Panc1 (cell line): ENCODE measurements around the gene TFF3. TPM values are rescaled to one million over a fixed set of nuclear protein-coding genes. Genes with fewer than 3 reads are reported as not detected.

Experiments used
- ATAC-seq: fragments of 200-7000 bp; cut with Tn5 transposase; 2 replicates; pipeline ENCODE4 v1.9.1; 2020; ENCODE audit warnings: mild to moderate bottlenecking, moderate library complexity
- BruUV-seq: library from RNA; stranded (reverse); fragments of 400-500 nt; replicated peaks from 2 replicates; lab custom pipeline; 2021; lab: Mats Ljungman, UMichigan
- CTCF ChIA-PET: fragments of 300-600 bp; sonication (Branson Sonifier 250); formaldehyde crosslinking; loops from one replicate; lab custom pipeline; 2022; ENCODE audit warnings: antibody characterized with exemption; lab: Charles Lee
- POLR2A ChIA-PET: fragments of 300-600 bp; sonication (Branson Sonifier 250); formaldehyde crosslinking; loops from one replicate; lab custom pipeline; 2022; ENCODE audit warnings: antibody characterized with exemption; lab: Charles Lee
- DNase-seq: peaks from one replicate; pipeline ENCODE4 v3.0.0-alpha.2; 2010; ENCODE audit warnings: low read depth, low spot score
- H3K27ac ChIP-seq: 2 replicates; pipeline ENCODE4 v1.5.1; 2011; ENCODE audit warnings: mild to moderate bottlenecking, low read length, inconsistent platforms
- H3K27me3 ChIP-seq: fragments of 200-500 bp; sonication (Bioruptor generic); 2 replicates; pipeline ENCODE4 v1.6.0; 2014; ENCODE audit warnings: low read length, inconsistent platforms; ENCODE audit not compliant: control insufficient read depth, insufficient read depth
- H3K36me3 ChIP-seq: fragments of 200-500 bp; sonication (Bioruptor generic); 2 replicates; pipeline ENCODE4 v1.5.1; 2014; ENCODE audit warnings: inconsistent platforms, mild to moderate bottlenecking, low read length, moderate library complexity; ENCODE audit not compliant: control insufficient read depth, insufficient read depth
- H3K4me1 ChIP-seq: 2 replicates; pipeline ENCODE4 v1.5.1; 2011; ENCODE audit warnings: inconsistent platforms, mild to moderate bottlenecking, low read length, moderate library complexity; ENCODE audit not compliant: control insufficient read depth, insufficient read depth
- H3K4me3 ChIP-seq, 2 experiments: 2 replicates each; pipeline ENCODE4 v1.5.1; 2011 to 2012; ENCODE audit warnings: low read depth in 2 of 2, low read length in 2 of 2, mild to moderate bottlenecking in 2 of 2, inconsistent platforms in 1 of 2, moderate library complexity in 1 of 2
- H3K9me3 ChIP-seq: fragments of 200-500 bp; sonication (Bioruptor generic); 2 replicates; pipeline ENCODE4 v1.5.1; 2014; ENCODE audit warnings: low read depth, mild to moderate bottlenecking, inconsistent platforms, low read length, moderate library complexity; ENCODE audit not compliant: control insufficient read depth, insufficient read depth
- CTCF ChIP-seq: fragments of 450-650 bp; IDR thresholded peaks from 2 replicates; pipeline ENCODE4 v1.5.1; 2017; ENCODE audit warnings: mild to moderate bottlenecking
- POLR2AphosphoS5 ChIP-seq: IDR thresholded peaks from 2 replicates; pipeline ENCODE4 v1.6.1; 2012; ENCODE audit warnings: mild to moderate bottlenecking, low read depth, low read length, moderate library complexity
- REST ChIP-seq, 2 experiments: IDR thresholded peaks; 2 replicates each; pipeline ENCODE4 v1.6.1; 2011 to 2012; ENCODE audit warnings: low read depth in 2 of 2, control low read depth in 1 of 2, low read length in 1 of 2, mild to moderate bottlenecking in 1 of 2, moderate library complexity in 1 of 2; ENCODE audit not compliant: insufficient read depth in 1 of 2
- SIN3A ChIP-seq: IDR thresholded peaks from 2 replicates; pipeline ENCODE4 v1.6.1; 2012; ENCODE audit warnings: low read depth, mild to moderate bottlenecking, low read length, moderate library complexity, borderline replicate concordance; ENCODE audit not compliant: insufficient read depth
- TCF7L2 ChIP-seq: IDR thresholded peaks from 2 replicates; pipeline ENCODE4 v1.6.1; 2011; ENCODE audit warnings: mild to moderate bottlenecking, low read depth, low read length, inconsistent platforms
- in situ Hi-C: cut with HindIII; loops from 2 replicates; pipeline ENCODE4 v1.10.0; 2016; ENCODE audit warnings: low sequenced_read_pairs, low pct_unique_long_range_greater_than_20kb
- intact Hi-C: fragments of 100-400 bp; cut with micrococcal nuclease; formaldehyde crosslinking; loops from one replicate; pipeline ENCODE4 v1.10.0; 2022; ENCODE audit not compliant: unreplicated experiment
- total RNA-seq: library from RNA; stranded (reverse); gene quantifications from one replicate; pipeline ENCODE4 v1.2.1, GENCODE V29; 2021; ENCODE audit not compliant: unreplicated experiment

The TFF3 gene
- total RNA-seq, 1 experiment from 2014 or later = 8.9 TPM

- H3K27ac ChIP-seq = no peak overlapping the region; the same call in 1 of the 2 replicates
- no TSS peak for BruUV-seq
- ChIA-PET CTCF (no interaction called here), POLR2A (no interaction called here)
- no peaks in the 10 kb centered on the region for H3K9me3 ChIP-seq
- TF ChIP-seq REST (IDR thresholded peaks at IDR 0.05; ENCODE audit: insufficient read depth in 1 of 2, low read depth in 2 of 2, low read length in 1 of 2) = no peak
- TF ChIP-seq POLR2AphosphoS5 = no peak
- no peak for TF ChIP-seq TCF7L2
- TF ChIP-seq CTCF = no peak
- no peak for TF ChIP-seq SIN3A
- H3K36me3 ChIP-seq = no peaks in the 10 kb centered on the region
- no peak for ATAC-seq
- DNase-seq = no peak
- H3K4me1 ChIP-seq = peaks cover 30% of the 10 kb centered on the region
- no peak overlapping the region for H3K4me3 ChIP-seq
- no peaks in the 10 kb centered on the region for H3K27me3 ChIP-seq
- in situ Hi-C loops (no loop called here), intact Hi-C loops (no loop called here)
These were observed 1.7 kb upstream of the TFF3 start for GRCh38 chr21:42316891-42317290.

GRCh38 chr21:42314616-42315295, 453 bp downstream of the TFF3 start:
- DNase-seq = no peak
- Histone ChIP-seq H3K27ac (peak overlapping the region; percentile 82), H3K27me3 (no peaks in the 10 kb centered on the region), H3K36me3 (no peaks in the 10 kb centered on the region), H3K9me3 (no peaks in the 10 kb centered on the region), H3K4me3 (no peak overlapping the region), H3K4me1 (peaks cover 33% of the 10 kb centered on the region)
- in situ Hi-C loops = no loop called here
- ATAC-seq = no peak
- TF ChIP-seq TCF7L2 = peak; percentile 21; the same call in 1 of the 2 replicates
- TF ChIP-seq REST (IDR thresholded peaks at IDR 0.05; ENCODE audit: insufficient read depth in 1 of 2, low read depth in 2 of 2, low read length in 1 of 2) = no peak
- BruUV-seq = no TSS peak
- intact Hi-C loops = no loop called here
- POLR2A ChIA-PET = no interaction called here
- CTCF ChIA-PET = no interaction called here
